NCI-H226 (cell line): ENCODE measurements around the gene BCAS3.
A peak's percentile ranks its signal among the peaks of the same experiment; 100 is the strongest.
"Not testable (repeated sequence)": the region's sequence is repeated elsewhere in the genome, so short reads cannot be mapped to it uniquely, and the experiment has no call there.

ENCODE experiments used
- DNase-seq: peaks from one replicate; pipeline ENCODE4 v3.0.0-alpha.2; 2015

BCAS3 gene

GRCh38 chr17:60677308-60678117 is at the start of gene BCAS3:
Gene BCAS3 (plus strand): TSS chr17:60677851.
- DNase-seq = peak; percentile 98

DNA sequence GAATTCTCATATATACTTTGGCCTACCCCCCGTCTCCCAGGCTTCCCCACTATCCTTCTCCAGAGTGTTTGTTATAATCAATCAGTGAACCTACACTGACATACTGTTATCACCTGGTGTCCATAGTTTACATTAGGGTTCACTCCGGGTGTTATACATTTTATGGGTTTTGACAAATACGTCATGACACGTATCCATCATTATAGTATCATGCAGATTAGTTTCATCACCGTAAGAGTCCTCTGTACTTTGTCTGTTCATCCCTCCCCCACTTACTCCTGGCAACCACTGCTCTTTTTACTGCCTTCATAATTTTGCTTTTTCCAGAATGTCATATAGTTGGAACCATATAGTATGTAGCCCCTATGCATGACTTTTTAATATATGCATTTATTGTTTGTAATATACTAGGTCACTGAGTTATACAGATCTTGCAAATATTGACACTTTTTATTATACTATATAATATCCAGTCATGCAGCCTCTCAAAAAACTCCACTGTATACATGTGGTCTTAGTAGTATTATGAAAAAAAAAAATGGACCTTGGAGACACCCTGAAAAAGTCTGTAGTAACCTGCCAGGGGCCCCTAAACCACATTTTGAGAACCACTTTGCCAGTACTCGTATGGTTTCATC is 49.3 kb upstream of the BCAS3 start:
- no peak for DNase-seq

GRCh38 chr17:60629120-60629519 is 48.5 kb upstream of the BCAS3 start:
- no peak for DNase-seq

DNA sequence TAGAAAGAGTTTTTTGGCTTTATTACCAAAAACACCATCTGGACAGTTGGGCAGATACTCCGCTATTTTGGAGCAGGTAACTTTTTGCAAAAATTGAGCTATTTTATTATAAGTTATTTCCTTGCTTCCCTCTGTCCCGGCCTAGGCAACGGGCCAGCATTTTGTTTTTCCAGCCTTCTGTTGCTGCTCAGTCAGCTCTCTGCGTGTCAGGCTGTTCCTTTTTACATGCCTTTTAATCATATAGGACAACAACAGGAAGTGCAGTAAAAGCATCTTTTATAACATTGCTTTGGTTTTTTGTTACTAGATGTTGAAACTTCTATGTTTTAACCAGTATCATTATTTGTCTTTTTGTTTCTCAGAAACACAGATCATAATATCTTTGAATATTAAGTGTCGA is 47.3 kb upstream of the BCAS3 start:
- DNase-seq = no peak

GRCh38 chr17:60631119-60631518 is 46.5 kb upstream of the BCAS3 start:
- no peak for DNase-seq

DNA sequence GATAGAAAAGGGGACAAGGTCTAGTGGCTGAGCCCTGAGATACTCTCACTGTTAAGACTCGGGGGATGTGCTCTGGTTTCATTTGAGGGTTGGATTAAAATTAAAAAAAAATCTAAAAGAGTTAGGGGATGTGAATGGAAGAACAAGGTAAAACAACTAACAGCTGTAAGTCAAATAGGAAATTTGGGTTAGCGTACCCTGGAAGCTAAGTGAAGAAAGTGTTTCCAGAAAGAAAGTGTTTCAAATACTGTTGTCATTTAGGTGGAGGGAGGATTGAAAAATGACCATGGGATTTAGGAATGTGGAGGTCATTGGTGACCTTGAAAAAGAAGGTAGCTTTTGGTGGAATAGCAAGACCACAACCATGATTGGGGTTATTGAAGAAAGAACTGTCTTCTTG is 40.0 kb upstream of the BCAS3 start:
- DNase-seq = no peak

DNA sequence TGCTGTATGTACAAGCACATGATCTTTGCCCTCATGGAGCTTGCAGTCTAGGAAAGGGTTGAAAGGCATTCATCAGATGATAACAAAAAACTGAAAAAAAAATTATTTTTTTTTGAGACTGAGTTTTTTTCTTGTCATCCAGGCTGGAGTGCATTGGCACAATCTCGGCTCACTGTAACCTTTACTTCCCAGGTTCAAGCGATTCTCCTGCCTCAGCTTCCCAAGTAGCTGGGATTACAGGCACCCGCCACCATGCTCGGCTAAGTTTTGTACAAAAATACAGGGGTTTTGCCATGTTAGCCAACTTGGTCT is 38.7 kb upstream of the BCAS3 start:
- no peak for DNase-seq

DNA sequence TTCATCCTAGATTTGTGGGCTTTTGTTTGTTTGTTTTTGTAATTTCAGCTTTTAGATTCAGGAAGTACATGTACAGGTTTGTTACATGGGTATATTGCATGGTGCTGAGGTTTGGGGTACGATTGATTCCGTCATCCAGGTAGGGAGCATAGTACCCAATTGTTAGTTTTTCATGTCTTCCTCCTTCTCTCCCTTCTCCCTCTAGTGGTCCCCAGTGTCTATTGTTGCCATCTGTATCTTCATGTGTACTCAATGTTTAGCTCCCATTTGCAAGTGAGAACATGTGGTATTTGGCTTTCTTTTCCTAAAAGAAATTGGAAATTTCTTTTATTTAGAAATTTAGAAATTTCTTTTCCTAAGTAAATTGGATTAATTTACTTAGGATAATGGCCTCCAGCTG is 37.1 kb upstream of the BCAS3 start:
- no peak for DNase-seq

GRCh38 chr17:60641126-60641525 is 36.5 kb upstream of the BCAS3 start:
- no peak for DNase-seq

- peak; percentile 66 for DNase-seq
These were observed 35.8 kb upstream of the BCAS3 start for GRCh38 chr17:60641810-60642220.

DNA sequence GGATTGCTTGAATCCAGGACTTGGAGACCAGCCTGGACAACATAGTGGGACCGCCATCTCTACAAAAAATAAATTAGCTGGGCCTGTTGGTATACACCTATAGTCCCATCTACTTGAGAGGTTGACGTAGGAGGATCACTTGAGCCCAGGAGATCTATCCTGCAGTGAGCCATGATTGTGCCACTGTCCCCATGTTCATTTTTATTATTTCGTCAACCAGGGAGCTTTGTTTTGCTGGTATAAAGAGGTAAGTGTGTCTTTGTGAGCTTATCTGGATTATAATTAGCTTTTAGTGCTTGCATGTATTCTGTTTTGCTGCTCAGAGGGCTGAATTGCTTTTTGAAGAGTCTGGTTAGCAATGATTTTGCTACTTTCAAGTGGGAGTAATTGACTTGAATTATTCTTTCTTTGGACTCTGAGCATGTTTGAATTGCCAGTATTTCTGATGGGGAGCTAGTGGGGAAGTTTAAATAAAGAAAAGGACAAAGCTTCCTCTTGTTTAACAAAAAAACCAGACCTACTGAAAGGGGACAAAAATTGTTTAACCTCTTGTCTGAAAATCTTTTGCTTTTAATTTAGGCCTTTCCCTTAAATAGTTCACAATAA is 31.6 kb upstream of the BCAS3 start:
- no peak for DNase-seq

DNA sequence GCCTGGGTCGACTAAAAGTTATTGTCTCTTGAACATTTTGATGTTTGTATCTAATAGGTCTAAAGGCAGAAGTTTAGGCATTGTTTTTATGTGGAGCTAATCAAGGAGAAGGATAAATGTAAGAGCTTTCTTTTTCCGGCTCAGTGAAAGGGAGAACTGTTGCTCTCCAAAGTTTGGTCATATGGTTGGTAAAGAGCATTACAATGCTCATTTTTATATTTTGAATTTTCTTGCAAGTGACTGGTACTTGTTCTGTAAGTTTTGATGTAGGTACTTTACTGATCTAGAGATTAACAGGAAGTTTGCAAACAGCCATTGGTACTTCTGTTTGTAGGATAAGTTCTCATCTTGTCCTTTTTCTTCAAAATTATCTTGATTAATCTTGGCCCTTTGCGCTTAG is 30.9 kb upstream of the BCAS3 start:
- DNase-seq = no peak

- DNase-seq = no peak
These were observed 29.9 kb upstream of the BCAS3 start for GRCh38 chr17:60647705-60648104.

- no peak for DNase-seq
These were observed 25.0 kb upstream of the BCAS3 start for GRCh38 chr17:60652454-60653247.

DNA sequence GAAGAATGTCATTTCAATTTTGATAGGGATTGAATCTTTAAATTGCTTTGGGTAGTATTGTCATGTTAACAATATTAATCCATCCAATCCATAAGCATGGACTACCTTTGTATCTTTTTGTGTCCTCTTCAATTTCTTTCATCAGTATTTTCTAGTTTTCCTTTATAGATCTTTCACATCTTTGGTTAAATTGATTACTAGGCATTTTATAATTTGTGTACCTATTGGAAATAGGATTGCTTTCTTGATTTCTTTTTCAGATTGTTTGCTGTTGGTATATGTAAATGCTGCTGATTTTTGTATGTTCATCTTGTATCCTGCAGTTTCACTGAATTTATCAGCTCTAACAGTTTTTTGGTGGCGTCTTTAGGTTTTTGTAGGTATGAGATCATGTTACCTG is 24.1 kb upstream of the BCAS3 start:
- no peak for DNase-seq

DNA sequence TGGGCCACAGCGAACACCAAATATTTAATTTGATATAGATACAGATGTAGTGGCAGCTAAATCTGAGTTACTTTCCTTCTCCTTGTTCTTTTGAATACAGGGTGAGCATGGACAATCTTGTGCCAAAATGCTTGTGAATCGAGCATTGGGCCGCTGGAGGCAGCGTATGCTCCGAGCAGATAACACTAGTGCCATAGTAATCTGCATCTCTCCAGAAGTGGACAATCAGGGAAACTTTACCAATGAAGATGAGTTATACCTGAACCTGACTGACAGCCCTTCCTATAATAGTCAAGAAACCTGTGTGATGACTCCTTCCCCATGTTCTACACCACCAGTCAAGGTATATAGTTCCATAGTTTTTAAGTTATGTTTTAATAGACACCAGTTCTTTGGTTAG is 21.2 kb upstream of the BCAS3 start:
- DNase-seq = no peak

GRCh38 chr17:60659156-60659555 is 18.5 kb upstream of the BCAS3 start:
- DNase-seq = no peak

DNA sequence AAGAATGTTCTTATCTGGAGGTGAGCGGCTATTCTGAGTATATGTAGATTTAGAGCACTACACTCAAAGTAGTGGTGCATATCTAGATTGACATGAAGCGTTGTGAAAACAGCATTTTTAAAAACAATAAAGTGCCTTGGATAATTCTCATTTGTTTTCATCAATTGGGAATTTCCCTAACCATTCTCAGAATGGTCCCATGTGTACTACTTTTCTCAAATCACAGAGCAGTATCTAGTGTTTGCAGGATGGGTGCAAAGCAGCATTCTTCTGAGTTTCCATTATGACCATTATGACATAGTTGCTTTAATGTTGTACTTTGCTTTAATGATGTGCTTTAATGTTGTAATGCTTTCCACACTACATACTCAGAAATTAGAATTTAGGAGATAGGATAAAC is 16.2 kb upstream of the BCAS3 start:
- no peak for DNase-seq

DNA sequence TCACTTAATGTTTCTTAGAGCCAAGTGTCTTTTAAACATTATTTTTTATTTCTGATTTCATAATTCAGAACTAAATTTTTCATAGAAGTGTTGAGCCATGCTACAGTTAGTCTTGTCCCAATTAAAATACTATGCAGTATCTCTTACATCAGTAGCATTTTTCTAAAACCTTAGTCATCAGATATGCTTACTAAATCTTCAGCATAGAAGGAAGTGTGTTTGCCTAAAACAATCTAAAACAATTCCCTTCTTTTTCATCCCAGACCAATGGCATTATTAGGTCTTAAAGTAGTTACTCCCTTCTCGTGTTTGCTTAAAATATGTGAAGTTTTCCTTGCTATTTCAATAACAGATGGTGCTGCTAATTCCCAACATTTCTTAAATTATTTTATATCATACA is 13.6 kb upstream of the BCAS3 start:
- DNase-seq = no peak

DNA sequence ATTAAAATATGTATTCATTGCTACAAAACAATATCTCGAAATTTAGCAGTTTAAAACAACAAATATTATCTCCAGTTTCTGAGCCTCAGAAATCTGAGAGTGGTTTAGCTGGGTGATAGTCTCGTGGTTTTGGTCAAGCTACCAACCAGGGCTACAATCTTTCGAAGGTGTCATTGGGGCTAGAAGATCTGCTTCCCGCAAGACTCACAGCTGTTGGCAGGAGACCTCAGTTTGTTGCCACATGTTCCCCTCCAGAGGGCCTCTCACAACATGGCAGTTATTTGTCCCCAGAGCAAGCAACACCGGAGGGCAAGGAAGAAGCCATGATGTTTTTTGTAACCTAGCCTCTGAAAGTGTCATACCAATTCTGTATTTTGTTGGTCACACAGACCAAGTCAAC is 12.0 kb upstream of the BCAS3 start:
- no peak for DNase-seq

DNA sequence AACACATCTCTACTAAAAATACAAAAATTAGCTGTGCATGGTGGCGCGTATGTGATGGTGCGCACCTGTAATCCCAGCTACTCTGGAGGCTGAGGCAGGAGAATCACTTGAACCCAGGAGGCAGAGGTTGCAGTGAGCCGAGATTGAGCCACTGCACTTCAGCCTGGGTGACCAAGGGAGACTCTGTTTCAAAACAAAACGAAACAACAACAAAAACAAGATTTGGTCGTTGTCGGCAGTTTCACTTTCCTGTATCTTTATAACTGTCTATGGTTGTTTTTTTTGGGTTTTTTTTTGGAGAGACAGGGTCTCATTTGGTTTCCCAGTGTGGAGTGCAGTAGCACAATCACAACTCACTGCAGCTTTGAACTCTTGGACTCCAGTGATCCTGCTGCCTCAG is 8.9 kb upstream of the BCAS3 start:
- DNase-seq = not testable (repeated sequence)

GRCh38 chr17:60671482-60671881 is 6.2 kb upstream of the BCAS3 start:
- DNase-seq = no peak

DNA sequence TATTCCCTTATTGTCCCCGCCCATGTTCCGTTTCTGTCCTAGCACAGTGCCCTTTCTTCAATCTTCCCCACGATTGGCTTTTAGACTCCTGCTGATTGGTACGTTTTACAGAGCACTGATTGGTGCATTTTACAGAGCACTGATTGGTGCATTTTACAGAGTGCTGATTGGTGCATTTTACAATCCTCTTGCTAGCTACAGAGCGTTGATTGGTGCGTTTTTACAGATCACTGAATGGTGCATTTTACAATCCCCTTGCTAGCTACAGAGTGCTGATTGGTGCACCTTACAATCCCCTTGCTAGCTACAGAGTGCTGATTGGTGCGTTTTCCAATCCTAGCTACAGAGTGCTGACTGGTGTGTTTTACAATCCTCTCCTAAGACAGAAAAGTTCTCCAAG is 3.0 kb upstream of the BCAS3 start:
- not testable (repeated sequence) for DNase-seq

GRCh38 chr17:60675997-60676396 is 1.7 kb upstream of the BCAS3 start:
- no peak for DNase-seq
